Measurements from ENCODE around the gene NDUFS6.
"Not testable (repeated sequence)": the region's sequence is repeated elsewhere in the genome, so short reads cannot be mapped to it uniquely, and the experiment has no call there.

The NDUFS6 gene

GRCh38 chr5:1782385-1783215, 18.6 kb upstream of the NDUFS6 start:
- DNase-seq (ENCODE audit: low spot score): no peak

- DNase-seq (ENCODE audit: low spot score): no peak
Observed at GRCh38 chr5:1783216-1783554, 18.0 kb upstream of the NDUFS6 start.

DNA sequence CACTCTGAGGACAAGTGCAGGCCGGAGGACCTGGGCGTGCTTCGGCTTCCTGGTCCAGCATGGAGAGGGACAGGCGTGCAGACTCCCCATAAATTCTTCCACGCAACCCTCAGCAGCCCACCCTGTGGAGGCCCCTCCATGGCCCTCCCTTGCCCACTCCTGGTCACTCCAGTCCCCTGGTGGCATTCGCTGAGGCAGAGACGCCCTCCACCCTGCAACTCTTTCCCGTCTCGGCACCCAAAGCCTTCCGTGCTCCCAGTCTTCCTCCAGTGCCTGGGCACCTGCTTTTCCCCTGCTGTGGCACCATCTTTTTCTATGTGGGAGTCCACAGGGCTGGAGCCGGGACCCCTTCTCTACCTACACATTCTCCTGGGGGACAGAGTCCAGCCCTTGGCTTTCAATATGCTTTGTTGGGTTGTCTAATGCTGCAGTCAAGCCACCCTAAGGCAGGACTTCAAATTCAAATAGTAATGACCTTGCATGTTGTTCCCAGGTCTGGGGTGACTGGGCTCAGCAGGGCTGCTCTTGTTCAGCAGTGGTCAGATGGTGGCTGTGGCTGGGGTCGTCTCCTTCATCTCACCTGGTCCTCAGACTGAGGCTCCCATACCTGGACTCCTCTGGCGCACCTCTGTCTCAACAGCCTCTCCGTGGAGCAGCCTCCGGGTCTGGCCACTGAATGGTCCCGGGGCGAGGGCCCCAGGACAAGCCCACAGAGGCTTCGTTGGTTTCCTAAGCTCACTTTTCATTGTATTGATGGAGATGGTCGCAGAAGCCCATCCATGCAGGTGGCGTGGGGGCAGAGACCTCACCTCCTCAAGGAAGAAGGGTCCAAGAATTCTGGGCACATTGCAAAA, 16.8 kb upstream of the NDUFS6 start:
- no peak for DNase-seq (ENCODE audit: low spot score)

DNA sequence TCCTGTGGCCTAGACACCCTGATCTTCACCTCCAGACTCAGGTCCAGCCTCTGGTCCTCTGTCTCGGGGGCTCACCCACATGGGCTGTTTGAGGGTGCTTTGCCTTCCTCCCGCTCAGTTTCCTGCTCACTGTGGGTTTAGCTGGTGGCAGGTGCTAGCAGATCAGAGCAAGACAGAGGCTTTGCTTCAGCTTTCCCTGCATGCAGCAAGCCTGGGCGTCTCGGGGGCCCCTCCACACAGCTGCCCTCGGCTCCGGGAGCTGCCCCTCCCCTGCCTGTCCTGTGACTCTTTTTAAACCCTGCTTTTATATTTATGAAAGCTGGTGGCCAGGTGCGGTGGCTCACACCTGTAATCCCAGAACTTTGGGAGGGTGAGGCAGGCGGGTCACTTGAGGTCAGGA, 16.1 kb upstream of the NDUFS6 start:
- DNase-seq (ENCODE audit: low spot score): no peak

GRCh38 chr5:1785984-1786383, 15.2 kb upstream of the NDUFS6 start:
- no peak for DNase-seq (ENCODE audit: low spot score)

GRCh38 chr5:1786621-1787471, 14.4 kb upstream of the NDUFS6 start:
- DNase-seq (ENCODE audit: low spot score): no peak

DNA sequence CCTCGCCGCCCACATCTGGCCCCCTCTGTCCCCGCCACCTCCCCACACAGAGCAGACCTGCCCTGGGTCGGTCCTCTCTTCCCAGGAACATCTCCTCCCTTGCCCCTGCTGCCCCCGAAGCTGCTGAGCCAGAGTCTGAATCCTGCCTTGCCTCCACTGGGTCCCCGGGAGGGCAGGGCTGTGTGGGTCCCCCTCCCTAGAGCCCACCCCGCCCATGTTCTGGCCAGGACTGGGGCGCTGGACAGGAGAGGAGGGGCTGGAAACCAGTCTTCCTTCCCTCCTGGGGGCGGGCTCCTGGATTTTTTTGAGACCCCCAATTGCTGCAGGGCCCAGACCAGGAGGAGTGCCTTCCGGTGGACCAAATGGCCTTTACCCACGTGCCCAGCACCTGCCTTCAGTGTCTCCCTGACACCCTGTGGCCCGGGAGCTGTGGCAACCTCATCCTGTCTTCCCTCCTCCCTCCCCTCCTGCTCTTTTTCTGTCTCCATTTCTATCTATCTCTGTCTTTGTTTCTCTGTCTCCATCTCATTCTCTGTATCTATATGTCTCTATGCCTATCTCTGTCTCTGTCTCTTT, 13.6 kb upstream of the NDUFS6 start:
- DNase-seq (ENCODE audit: low spot score): no peak

DNA sequence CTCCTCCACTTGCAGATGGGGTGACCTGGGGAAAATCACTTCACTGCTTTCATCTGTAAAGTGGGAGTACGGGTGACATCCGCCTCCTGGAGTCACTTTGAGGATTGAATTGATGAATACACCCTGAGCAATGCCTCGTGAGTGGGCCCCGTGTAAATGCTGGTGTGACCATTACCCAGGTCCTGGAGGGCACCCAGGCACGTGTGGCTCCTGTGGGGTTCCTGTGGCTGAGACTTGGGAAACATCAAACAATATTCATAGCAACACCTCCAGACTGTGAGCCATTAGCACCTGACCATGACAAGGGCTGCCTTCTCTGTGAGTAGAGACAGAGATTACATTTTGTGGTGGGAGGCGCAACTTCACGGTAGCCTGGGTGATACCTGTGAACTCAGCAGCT, 13.0 kb upstream of the NDUFS6 start:
- no peak for DNase-seq (ENCODE audit: low spot score)

GRCh38 chr5:1788828-1789227, 12.4 kb upstream of the NDUFS6 start:
- DNase-seq (ENCODE audit: low spot score): no peak

GRCh38 chr5:1789438-1789833, 11.8 kb upstream of the NDUFS6 start:
- DNase-seq (ENCODE audit: low spot score): not testable (repeated sequence)

DNA sequence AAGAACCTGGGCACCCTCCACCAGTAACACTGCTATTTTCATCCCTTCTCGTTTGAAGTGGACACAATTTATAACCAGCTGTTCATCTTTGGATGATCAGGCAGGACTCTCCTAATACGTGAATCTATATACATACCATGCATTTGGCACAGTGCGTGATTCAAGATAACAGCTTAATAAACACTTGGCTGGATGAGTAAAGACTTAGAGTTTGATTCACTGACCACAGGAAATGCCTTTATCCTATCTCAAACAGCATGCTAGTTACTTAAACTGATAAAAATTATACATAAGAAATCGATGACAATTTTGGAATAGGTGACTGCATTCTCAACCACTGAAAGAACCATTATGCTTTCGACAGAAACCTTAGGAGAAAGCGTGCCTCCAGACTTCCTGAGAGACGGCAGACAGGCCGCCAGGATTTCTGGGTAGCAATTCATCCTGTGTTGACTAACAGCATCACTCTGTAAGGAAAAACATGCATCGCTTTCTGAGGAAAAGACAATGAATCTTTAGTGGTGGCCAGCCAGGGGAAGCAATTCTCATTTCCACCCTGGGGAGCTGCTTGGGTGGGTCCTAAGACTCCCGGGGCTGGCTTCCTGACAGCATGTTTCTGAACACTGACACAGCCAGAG, 11.3 kb upstream of the NDUFS6 start:
- no peak for DNase-seq (ENCODE audit: low spot score)

- DNase-seq (ENCODE audit: low spot score): no peak
Observed at GRCh38 chr5:1791176-1791575, 10.0 kb upstream of the NDUFS6 start.

- no peak for DNase-seq (ENCODE audit: low spot score)
Observed at GRCh38 chr5:1792842-1793266, 8.4 kb upstream of the NDUFS6 start.

GRCh38 chr5:1793301-1793740, 7.9 kb upstream of the NDUFS6 start:
- DNase-seq (ENCODE audit: low spot score): no peak

DNA sequence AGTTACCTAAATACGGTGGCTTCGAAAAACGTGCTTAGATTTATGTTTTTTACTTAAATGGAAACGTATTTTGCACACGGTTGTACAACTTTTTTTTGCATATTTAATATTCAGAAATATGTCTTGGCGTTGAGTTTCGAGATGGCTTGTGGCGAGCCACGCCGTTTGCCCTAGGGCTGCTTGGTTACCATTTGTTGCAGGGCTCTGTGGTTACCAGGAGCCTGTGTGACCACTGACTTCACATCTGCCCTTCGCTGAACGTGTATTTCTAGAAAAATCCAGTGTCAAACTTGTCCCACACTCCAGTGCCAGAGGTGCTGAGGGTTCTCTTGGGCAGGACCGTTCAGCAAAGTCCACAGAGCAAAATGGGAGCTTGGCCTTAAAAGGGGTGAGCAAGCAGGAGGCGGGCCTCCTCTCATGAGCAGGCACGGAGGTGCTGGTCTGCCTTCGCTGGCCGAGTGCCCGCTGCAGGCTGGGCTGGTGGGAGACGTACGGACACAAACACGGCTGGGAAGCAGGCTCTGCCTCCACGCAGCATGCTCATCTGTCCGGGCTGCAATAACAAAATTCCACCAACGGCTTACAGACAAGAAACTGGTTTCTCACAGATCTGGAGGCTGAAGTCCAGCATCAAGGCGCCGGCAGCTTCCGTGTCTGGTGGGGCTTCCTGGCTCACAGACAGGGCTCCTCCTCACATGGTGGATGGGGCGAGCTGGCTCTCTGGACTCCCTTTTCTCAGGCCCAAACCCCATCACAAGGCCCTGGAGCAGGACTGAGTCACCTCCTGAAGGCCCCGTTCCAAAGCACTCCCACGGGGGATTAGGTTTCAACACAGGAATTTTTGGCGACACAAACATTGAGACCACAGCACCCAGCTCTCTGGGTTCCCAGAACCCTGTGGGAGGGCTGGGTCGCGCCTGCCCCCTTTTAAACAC, 7.0 kb upstream of the NDUFS6 start:
- DNase-seq (ENCODE audit: low spot score): no peak

DNA sequence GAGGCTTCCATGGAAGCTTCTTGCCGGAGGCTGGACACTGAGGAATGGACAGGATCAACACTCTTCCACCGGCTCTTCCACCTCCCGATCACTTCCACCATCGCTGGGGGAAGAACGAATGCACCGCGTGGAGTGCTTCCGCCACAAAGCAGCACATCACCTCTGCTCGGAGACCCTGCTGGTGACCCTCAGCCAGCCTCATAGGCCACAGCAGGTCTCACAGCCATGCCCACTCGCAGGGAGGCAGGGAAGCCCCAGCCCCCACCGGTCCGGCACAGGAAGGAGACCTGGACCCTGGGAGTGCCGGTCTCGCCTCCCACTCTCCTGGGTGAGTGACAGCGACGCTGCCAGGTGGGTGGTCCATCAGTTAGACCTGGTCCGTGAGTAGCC, 6.3 kb upstream of the NDUFS6 start:
- no peak for DNase-seq (ENCODE audit: low spot score)

GRCh38 chr5:1795506-1795905, 5.7 kb upstream of the NDUFS6 start:
- no peak for DNase-seq (ENCODE audit: low spot score)

- DNase-seq (ENCODE audit: low spot score): no peak
Observed at GRCh38 chr5:1795931-1796330, 5.3 kb upstream of the NDUFS6 start.

- no peak for DNase-seq (ENCODE audit: low spot score)
Observed at GRCh38 chr5:1796371-1797102, 4.7 kb upstream of the NDUFS6 start.

Measured in Ammon's horn (tissue), 1 donor.